Activated T-helper 1 cell treated with anti-CD3 and anti-CD28 coated beads, Interleukin-12 subunit alpha, Interleukin-12 subunit beta, Interleukin-2, Interleukin-4 antibody, amounts not matched to agents 30 ng/mL and 10 ng/mL and 1 ng/mL, durations not matched to agents 14 hours and 24 hours and 36 hours (primary cell): Measurements from ENCODE around the gene CORO7. TPM values are rescaled to one million over a fixed set of nuclear protein-coding genes. Genes with fewer than 3 reads are reported as not detected.

ENCODE experiments used
- DNase-seq: peaks from one replicate; pipeline ENCODE4 v3.0.0; 2021; ENCODE audit warnings: low spot score
- H3K27ac Mint-ChIP-seq: one replicate; pipeline ENCODE4 v1.8.0; 2021; ENCODE audit warnings: mild to moderate bottlenecking, mixed read lengths
- H3K27me3 Mint-ChIP-seq: one replicate; pipeline ENCODE4 v1.8.0; 2022; ENCODE audit warnings: mild to moderate bottlenecking, moderate library complexity, mixed read lengths; ENCODE audit not compliant: insufficient read depth
- H3K36me3 Mint-ChIP-seq: one replicate; pipeline ENCODE4 v1.8.0; 2021; ENCODE audit warnings: low read depth, mixed read lengths
- H3K4me1 Mint-ChIP-seq: one replicate; pipeline ENCODE4 v1.8.0; 2021; ENCODE audit warnings: low read depth, mixed read lengths
- H3K4me3 Mint-ChIP-seq: one replicate; pipeline ENCODE4 v1.8.0; 2021; ENCODE audit warnings: mild to moderate bottlenecking, moderate library complexity, mixed read lengths
- H3K9me3 Mint-ChIP-seq: one replicate; pipeline ENCODE4 v1.8.0; 2021; ENCODE audit warnings: mixed read lengths
- intact Hi-C: fragments of 100-400 bp; cut with micrococcal nuclease; formaldehyde crosslinking; loops from one replicate; pipeline ENCODE4 v1.15.1; 2024
- total RNA-seq: library from RNA; stranded (reverse); gene quantifications from 2 replicates; pipeline ENCODE4 v1.2.3, GENCODE V29; 2022

CORO7 gene
- total RNA-seq, 1 donor from 2014 or later: 87.9 TPM

GRCh38 chr16:4390266-4391260 is 25.8 kb downstream of the CORO7 start:
- H3K27me3 Mint-ChIP-seq: no peaks in the 10 kb centered on the region
- intact Hi-C loops: no loop called here
- no peak overlapping the region for H3K4me3 Mint-ChIP-seq
- H3K36me3 Mint-ChIP-seq: peaks cover 12% of the 10 kb centered on the region
- H3K9me3 Mint-ChIP-seq: no peaks in the 10 kb centered on the region
- DNase-seq: no peak
- H3K27ac Mint-ChIP-seq: no peak overlapping the region
- no peaks in the 10 kb centered on the region for H3K4me1 Mint-ChIP-seq

GRCh38 chr16:4389051-4389955 is 27.1 kb downstream of the CORO7 start:
- no peak overlapping the region for H3K4me3 Mint-ChIP-seq
- no peaks in the 10 kb centered on the region for H3K4me1 Mint-ChIP-seq
- H3K36me3 Mint-ChIP-seq: peaks cover 10% of the 10 kb centered on the region
- DNase-seq: no peak
- no peaks in the 10 kb centered on the region for H3K9me3 Mint-ChIP-seq
- intact Hi-C loops: no loop called here
- H3K27me3 Mint-ChIP-seq: no peaks in the 10 kb centered on the region
- H3K27ac Mint-ChIP-seq: no peak overlapping the region

DNA sequence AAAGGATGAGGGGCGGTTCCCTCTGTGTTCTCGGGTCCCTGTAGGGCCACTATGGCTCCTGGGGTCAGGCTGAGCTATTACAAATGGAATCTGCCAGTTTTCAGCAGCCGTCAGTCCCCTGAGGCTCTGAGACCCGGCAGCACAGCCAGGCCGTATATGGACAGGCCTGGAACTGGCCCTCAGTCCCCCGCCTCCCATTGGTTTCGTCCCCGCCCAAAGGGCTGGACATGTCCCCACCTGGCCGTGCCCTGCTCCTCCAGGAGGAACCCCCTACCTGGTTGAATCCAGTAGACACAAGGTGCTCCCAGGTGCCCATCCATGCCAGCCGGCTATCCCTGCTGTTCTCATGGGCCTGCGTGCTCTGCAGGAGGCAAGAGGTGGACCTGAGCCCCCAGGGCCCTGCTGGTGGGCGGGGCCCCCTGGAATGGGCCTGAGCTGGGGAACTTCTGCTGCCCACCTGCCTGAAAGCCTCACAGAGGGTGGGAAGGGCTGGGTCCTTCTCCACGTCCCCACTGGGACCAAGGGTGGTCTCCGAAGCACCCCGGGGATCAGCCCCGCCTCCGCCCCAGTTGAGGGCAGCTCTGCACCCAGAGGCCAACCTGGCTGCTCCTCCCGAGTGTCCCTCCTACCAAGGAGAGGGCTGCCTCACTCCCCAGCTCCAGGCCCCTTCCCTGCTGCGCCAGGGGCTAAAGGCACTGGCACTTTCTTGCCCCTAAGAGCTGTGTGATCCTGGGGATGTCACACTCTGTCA is 27.9 kb downstream of the CORO7 start:
- no peaks in the 10 kb centered on the region for H3K27me3 Mint-ChIP-seq
- no peaks in the 10 kb centered on the region for H3K9me3 Mint-ChIP-seq
- H3K36me3 Mint-ChIP-seq: peaks cover 10% of the 10 kb centered on the region
- no peak overlapping the region for H3K4me3 Mint-ChIP-seq
- no peak for DNase-seq
- intact Hi-C loops: no loop called here
- H3K4me1 Mint-ChIP-seq: no peaks in the 10 kb centered on the region
- no peak overlapping the region for H3K27ac Mint-ChIP-seq

GRCh38 chr16:4387781-4388180 is 28.6 kb downstream of the CORO7 start:
- intact Hi-C loops: no loop called here

GRCh38 chr16:4386951-4387565 is 29.3 kb downstream of the CORO7 start:
- H3K27ac Mint-ChIP-seq: no peak overlapping the region
- H3K9me3 Mint-ChIP-seq: no peaks in the 10 kb centered on the region
- H3K27me3 Mint-ChIP-seq: no peaks in the 10 kb centered on the region
- DNase-seq: no peak
- H3K4me3 Mint-ChIP-seq: no peak overlapping the region
- peaks cover 10% of the 10 kb centered on the region for H3K36me3 Mint-ChIP-seq
- H3K4me1 Mint-ChIP-seq: no peaks in the 10 kb centered on the region
- intact Hi-C loops: no loop called here

More at GRCh38 chr16:4387781-4388180, 28.6 kb downstream of the CORO7 start:
- no peaks in the 10 kb centered on the region for H3K4me1 Mint-ChIP-seq
- H3K9me3 Mint-ChIP-seq: no peaks in the 10 kb centered on the region
- no peak overlapping the region for H3K4me3 Mint-ChIP-seq
- H3K27ac Mint-ChIP-seq: no peak overlapping the region
- no peaks in the 10 kb centered on the region for H3K27me3 Mint-ChIP-seq
- no peak for DNase-seq
- H3K36me3 Mint-ChIP-seq: peaks cover 10% of the 10 kb centered on the region

- H3K4me1 Mint-ChIP-seq: no peaks in the 10 kb centered on the region
- H3K9me3 Mint-ChIP-seq: no peaks in the 10 kb centered on the region
- no peak overlapping the region for H3K4me3 Mint-ChIP-seq
- H3K27me3 Mint-ChIP-seq: no peaks in the 10 kb centered on the region
- H3K36me3 Mint-ChIP-seq: peaks cover 10% of the 10 kb centered on the region
- intact Hi-C loops: no loop called here
- no peak for DNase-seq
- no peak overlapping the region for H3K27ac Mint-ChIP-seq
Measured at GRCh38 chr16:4386451-4386805, 30.0 kb downstream of the CORO7 start.

DNA sequence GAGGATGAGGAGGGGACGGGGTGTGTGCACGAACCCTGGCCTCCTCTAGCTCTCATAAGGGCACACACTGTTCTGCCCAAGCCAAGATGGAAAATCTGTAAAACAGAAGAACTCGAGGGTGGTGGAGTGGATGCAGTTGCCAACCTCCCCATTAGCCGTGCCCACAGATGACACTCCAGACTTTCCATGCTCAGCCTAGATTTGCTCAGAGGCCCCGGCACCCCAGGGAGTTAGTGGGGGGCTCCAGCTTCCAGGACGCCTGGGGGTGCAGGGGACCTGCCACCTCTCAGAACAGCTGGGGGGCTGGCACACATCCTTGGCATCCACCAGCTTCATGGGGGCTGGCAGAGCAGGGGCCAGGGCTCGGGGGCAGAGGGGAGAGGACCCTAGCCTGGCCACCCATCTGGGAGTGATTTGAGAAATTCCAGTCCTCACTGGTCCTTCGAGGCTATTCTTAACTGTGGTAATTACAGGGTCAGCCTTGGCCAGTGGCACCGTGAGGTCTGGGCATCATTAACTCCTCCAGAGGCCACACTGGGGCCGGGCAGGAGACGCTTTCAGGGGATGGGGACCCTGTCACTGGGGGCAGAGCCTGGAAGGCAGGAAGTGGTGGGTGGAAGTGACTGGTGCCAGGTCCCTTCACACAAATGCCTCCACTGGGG is 30.5 kb downstream of the CORO7 start:
- no peaks in the 10 kb centered on the region for H3K4me1 Mint-ChIP-seq

DNA sequence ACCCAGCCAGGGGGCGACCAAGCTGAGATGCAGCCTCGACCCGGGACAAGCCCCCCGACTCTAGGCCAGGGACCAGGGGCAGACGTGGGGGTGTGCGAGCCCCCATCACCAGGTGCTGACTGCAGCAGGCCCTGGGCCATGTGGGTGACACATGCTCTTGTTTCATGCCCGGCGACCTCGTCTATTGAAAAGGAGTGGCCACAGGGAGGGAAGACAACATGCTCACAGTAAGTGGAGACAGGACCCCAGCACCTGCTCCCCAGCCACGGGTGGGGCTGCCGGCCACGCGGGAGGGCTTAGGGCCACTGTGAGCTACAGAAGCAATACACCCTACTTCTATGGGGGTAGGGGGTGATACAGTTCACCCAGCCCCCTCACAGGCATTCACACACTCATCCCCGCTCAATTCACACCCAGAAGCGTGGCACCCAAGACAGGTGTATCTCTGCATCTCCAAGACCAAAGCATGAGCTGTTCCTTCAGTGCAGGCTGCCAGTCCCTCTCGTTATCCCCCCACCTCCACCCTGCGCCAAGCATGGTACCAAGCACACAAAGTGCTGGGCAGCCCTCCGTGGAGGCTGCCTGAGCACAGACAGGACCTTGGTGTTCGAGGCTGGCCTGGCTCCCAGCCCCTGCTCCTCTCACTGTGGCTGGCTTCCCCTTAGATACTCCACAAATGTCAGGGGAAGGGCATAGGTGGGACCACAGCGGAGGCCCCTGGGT is 31.2 kb downstream of the CORO7 start:
- Mint-ChIP-seq H3K4me1 (no peaks in the 10 kb centered on the region), H3K27ac (no peak overlapping the region), H3K4me3 (no peak overlapping the region), H3K9me3 (no peaks in the 10 kb centered on the region), H3K27me3 (no peaks in the 10 kb centered on the region), H3K36me3 (peaks cover 10% of the 10 kb centered on the region)
- DNase-seq: no peak
- intact Hi-C loops: no loop called here

More for the DNA sequence above, 30.5 kb downstream of the CORO7 start:
- H3K4me3 Mint-ChIP-seq: no peak overlapping the region
- H3K27me3 Mint-ChIP-seq: no peaks in the 10 kb centered on the region
- DNase-seq: no peak
- H3K9me3 Mint-ChIP-seq: no peaks in the 10 kb centered on the region
- H3K36me3 Mint-ChIP-seq: peaks cover 10% of the 10 kb centered on the region
- intact Hi-C loops: no loop called here
- no peak overlapping the region for H3K27ac Mint-ChIP-seq

DNA sequence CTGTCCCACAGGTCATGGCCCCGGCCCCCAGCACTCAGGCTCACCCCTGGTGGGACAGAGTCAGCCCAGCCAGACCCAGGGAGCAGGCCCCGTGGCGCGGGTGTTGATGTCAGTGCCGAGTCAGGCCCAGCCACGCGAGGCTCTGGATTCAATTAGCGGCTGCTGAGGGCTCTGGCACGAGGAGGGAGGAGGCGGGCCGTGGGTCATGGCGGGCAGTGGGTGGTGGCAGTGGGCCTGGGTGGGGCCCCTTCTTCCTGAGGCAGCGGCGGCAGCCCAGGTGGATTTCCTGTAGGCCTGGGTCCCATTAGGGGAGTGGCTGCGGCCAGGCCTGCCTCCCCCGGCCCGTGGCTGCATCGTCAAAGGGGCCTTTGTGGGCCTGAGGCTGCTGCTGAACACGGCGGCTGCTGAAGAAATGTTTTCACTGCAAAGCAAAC is 31.9 kb downstream of the CORO7 start:
- H3K27me3 Mint-ChIP-seq: no peaks in the 10 kb centered on the region
- intact Hi-C loops: no loop called here
- peaks cover 4% of the 10 kb centered on the region for H3K36me3 Mint-ChIP-seq
- no peaks in the 10 kb centered on the region for H3K9me3 Mint-ChIP-seq
- H3K4me3 Mint-ChIP-seq: no peak overlapping the region
- DNase-seq: no peak
- H3K27ac Mint-ChIP-seq: no peak overlapping the region
- H3K4me1 Mint-ChIP-seq: no peaks in the 10 kb centered on the region

GRCh38 chr16:4383591-4384444 is 32.6 kb downstream of the CORO7 start:
- Mint-ChIP-seq H3K36me3 (peaks cover 3% of the 10 kb centered on the region), H3K9me3 (no peaks in the 10 kb centered on the region), H3K4me3 (no peak overlapping the region), H3K27me3 (no peaks in the 10 kb centered on the region), H3K27ac (no peak overlapping the region), H3K4me1 (no peaks in the 10 kb centered on the region)
- intact Hi-C loops: no loop called here
- DNase-seq: no peak
